GM23338 (cell line): ENCODE results near the gene SIGLEC12. TPM values are rescaled to one million over a fixed set of nuclear protein-coding genes. Genes with fewer than 3 reads are reported as not detected.

Source experiments
- ATAC-seq: fragments of 200-7000 bp; cut with Tn5 transposase; 3 replicates; pipeline ENCODE4 v1.9.1; 2020
- DNase-seq: peaks from one replicate; pipeline ENCODE4 v3.0.0-alpha.2; 2015; ENCODE audit warnings: low spot score
- H2AFZ ChIP-seq: fragments of 200-600 bp; sonication (generic); 2 replicates; pipeline ENCODE4 v1.8.0; 2016; ENCODE audit warnings: antibody characterized with exemption, mild to moderate bottlenecking, moderate library complexity
- H3F3A ChIP-seq: fragments of 200-600 bp; sonication (generic); replicated peaks from 2 replicates; pipeline ENCODE4 v1.8.0; 2017; ENCODE audit warnings: antibody characterized with exemption, mixed run types, low read depth
- H3K27ac ChIP-seq: fragments of 200-600 bp; sonication (generic); 2 replicates; pipeline ENCODE4 v1.6.1; 2016; ENCODE audit warnings: low read depth
- H3K27me3 ChIP-seq: fragments of 200-600 bp; sonication (generic); 2 replicates; pipeline ENCODE4 v1.8.0; 2016; ENCODE audit warnings: mild to moderate bottlenecking, mixed run types, moderate library complexity; ENCODE audit not compliant: insufficient read depth
- H3K36me3 ChIP-seq: fragments of 200-600 bp; sonication (generic); 2 replicates; pipeline ENCODE4 v1.8.0; 2016; ENCODE audit warnings: mild to moderate bottlenecking; ENCODE audit not compliant: insufficient read depth
- H3K4me1 ChIP-seq: fragments of 200-600 bp; sonication (generic); 2 replicates; pipeline ENCODE4 v1.8.0; 2016; ENCODE audit warnings: mild to moderate bottlenecking, moderate library complexity; ENCODE audit not compliant: insufficient read depth
- H3K4me2 ChIP-seq: fragments of 200-600 bp; sonication (generic); 2 replicates; pipeline ENCODE4 v1.7.1; 2017; ENCODE audit warnings: mixed run types
- H3K4me3 ChIP-seq: fragments of 200-600 bp; sonication (generic); 2 replicates; pipeline ENCODE4 v1.6.1; 2016; ENCODE audit warnings: mixed run types
- H3K79me2 ChIP-seq: fragments of 200-600 bp; sonication (generic); replicated peaks from 2 replicates; pipeline ENCODE4 v1.8.0; 2017; ENCODE audit warnings: mild to moderate bottlenecking; ENCODE audit not compliant: insufficient read depth
- H3K9me2 ChIP-seq: fragments of 200-600 bp; sonication (generic); 2 replicates; pipeline ENCODE4 v1.8.0; 2017; ENCODE audit not compliant: insufficient read depth
- H4K20me1 ChIP-seq: fragments of 200-600 bp; sonication (generic); replicated peaks from 2 replicates; pipeline ENCODE4 v1.8.0; 2017; ENCODE audit warnings: mild to moderate bottlenecking; ENCODE audit not compliant: insufficient read depth
- H3K27ac Mint-ChIP-seq: 2 replicates; pipeline ENCODE4 v1.8.0; 2020; ENCODE audit warnings: inconsistent platforms, mild to moderate bottlenecking, moderate library complexity, mixed read lengths
- H3K27me3 Mint-ChIP-seq: 3 replicates; pipeline ENCODE4 v1.8.0; 2022; ENCODE audit warnings: low read depth, mild to moderate bottlenecking, moderate library complexity, mixed read lengths, inconsistent platforms; ENCODE audit not compliant: insufficient read depth, poor library complexity
- H3K36me3 Mint-ChIP-seq: 3 replicates; pipeline ENCODE4 v1.8.0; 2021; ENCODE audit warnings: low read depth, mild to moderate bottlenecking, inconsistent platforms, moderate library complexity, mixed read lengths
- H3K4me1 Mint-ChIP-seq: 3 replicates; pipeline ENCODE4 v1.8.0; 2020; ENCODE audit warnings: mild to moderate bottlenecking, inconsistent platforms, mixed read lengths
- H3K4me3 Mint-ChIP-seq: 3 replicates; pipeline ENCODE4 v1.8.0; 2021; ENCODE audit warnings: moderate library complexity, mild to moderate bottlenecking, inconsistent platforms, mixed read lengths
- H3K9me3 Mint-ChIP-seq: 3 replicates; pipeline ENCODE4 v1.8.0; 2020; ENCODE audit warnings: moderate library complexity, mild to moderate bottlenecking, inconsistent platforms, mixed read lengths
- CREB1 ChIP-seq: fragments of 250-450 bp; sonication (Bioruptor Pico); IDR thresholded peaks from 2 replicates; pipeline ENCODE4 v1.5.0; 2020; ENCODE audit warnings: low read depth, mild to moderate bottlenecking, moderate library complexity
- ETS1 ChIP-seq: IDR thresholded peaks from 2 replicates; pipeline ENCODE4 v1.6.1; 2016; ENCODE audit warnings: antibody characterized with exemption
- EZH2 ChIP-seq: fragments of 200-600 bp; sonication (generic); IDR thresholded peaks from one replicate; pipeline ENCODE4 v1.8.0; 2017; ENCODE audit warnings: antibody characterized with exemption, mild to moderate bottlenecking, low read depth; ENCODE audit not compliant: unreplicated experiment
- EZH2phosphoT487 ChIP-seq: fragments of 200-600 bp; sonication (generic); IDR thresholded peaks from one replicate; pipeline ENCODE4 v1.8.1; 2018; ENCODE audit warnings: antibody characterized with exemption; ENCODE audit not compliant: unreplicated experiment
- JUNB ChIP-seq: IDR thresholded peaks from one replicate; pipeline ENCODE4 v1.6.1; 2016; ENCODE audit warnings: antibody characterized with exemption; ENCODE audit not compliant: unreplicated experiment
- NANOG ChIP-seq: IDR thresholded peaks from 2 replicates; pipeline ENCODE4 v1.6.1; 2016; ENCODE audit warnings: antibody characterized with exemption, borderline replicate concordance
- POLR2AphosphoS5 ChIP-seq: IDR thresholded peaks from 2 replicates; pipeline ENCODE4 v1.6.1; 2016; ENCODE audit warnings: antibody characterized with exemption, low read depth
- REST ChIP-seq: IDR thresholded peaks from one replicate; pipeline ENCODE4 v1.6.1; 2018; ENCODE audit warnings: antibody characterized with exemption; ENCODE audit not compliant: unreplicated experiment
- STAT1 ChIP-seq: IDR thresholded peaks from one replicate; pipeline ENCODE4 v1.6.1; 2016; ENCODE audit warnings: antibody characterized with exemption; ENCODE audit not compliant: unreplicated experiment
- ZNF114 ChIP-seq: fragments of 250-450 bp; sonication (Bioruptor Pico); IDR thresholded peaks from 2 replicates; pipeline ENCODE4 v1.5.0; 2020; ENCODE audit warnings: mild to moderate bottlenecking, moderate library complexity
- ZNF331 ChIP-seq: fragments of 250-450 bp; sonication (Bioruptor Pico); IDR thresholded peaks from 2 replicates; pipeline ENCODE4 v1.5.0; 2020; ENCODE audit warnings: low read depth, mild to moderate bottlenecking, moderate library complexity
- ZNF462 ChIP-seq: fragments of 250-450 bp; sonication (Bioruptor Pico); IDR thresholded peaks from 2 replicates; pipeline ENCODE4 v1.5.0; 2020; ENCODE audit warnings: mild to moderate bottlenecking, moderate library complexity
- polyA plus RNA-seq: library from polyadenylated mRNA; unstranded; fragments of >200 nt; fragmentation: Nextera tagmentation; extraction: Ambion mirVana; gene quantifications from 2 replicates; pipeline ENCODE4 v1.2.1, GENCODE V29; 2016
- total RNA-seq: library from RNA; depleted of rRNA; stranded (reverse); fragments of >200 nt; shearing (Covaris generic); gene quantifications from 2 replicates; pipeline ENCODE4 v1.2.3, GENCODE V29; 2014
- TF ChIP-seq, protein P1 (sequence below), 2 experiments: fragments of 200-600 bp in 1 of 2; sonication (generic) in 1 of 2; conservative IDR thresholded peaks; 2 replicates each; pipeline versions ENCODE4 v1.5.1 to v1.6.1; 2016 to 2017; ENCODE audit warnings: antibody characterized with exemption in 2 of 2, low read depth in 2 of 2, mild to moderate bottlenecking in 2 of 2, moderate library complexity in 1 of 2

The SIGLEC12 gene
- total and polyA plus RNA-seq, 2 experiments from 2014 or later = not detected

DNA sequence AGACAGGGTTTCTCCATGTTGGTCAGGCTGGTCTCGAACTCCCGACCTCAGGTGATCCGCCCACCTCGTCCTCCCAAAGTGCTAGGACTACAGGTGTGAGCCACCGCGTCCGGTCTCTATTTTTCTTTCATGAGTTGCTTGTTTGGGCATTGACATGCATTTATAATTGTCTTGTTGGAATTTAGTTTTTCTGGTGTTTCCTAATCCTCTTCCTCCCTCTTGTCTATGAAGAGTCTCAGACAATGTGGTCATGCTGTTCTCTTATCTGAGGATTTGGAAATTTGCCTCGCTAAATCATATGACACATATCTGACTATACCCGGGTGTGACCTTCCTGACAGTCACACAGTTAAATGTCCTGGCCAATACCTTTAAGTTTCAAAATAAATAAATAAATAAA lies 30.6 kb downstream of the SIGLEC12 start:
- Mint-ChIP-seq H3K9me3 (peaks cover 38% of the 10 kb centered on the region), H3K27me3 (peaks cover 11% of the 10 kb centered on the region)
- TF ChIP-seq CREB1 (CRISPR knock-in tag) = no peak
- no peak for TF ChIP-seq ZNF331
- no peak for TF ChIP-seq JUNB
- TF ChIP-seq EZH2 = no peak
- TF ChIP-seq ETS1 = no peak
- TF ChIP-seq, protein P1, sequence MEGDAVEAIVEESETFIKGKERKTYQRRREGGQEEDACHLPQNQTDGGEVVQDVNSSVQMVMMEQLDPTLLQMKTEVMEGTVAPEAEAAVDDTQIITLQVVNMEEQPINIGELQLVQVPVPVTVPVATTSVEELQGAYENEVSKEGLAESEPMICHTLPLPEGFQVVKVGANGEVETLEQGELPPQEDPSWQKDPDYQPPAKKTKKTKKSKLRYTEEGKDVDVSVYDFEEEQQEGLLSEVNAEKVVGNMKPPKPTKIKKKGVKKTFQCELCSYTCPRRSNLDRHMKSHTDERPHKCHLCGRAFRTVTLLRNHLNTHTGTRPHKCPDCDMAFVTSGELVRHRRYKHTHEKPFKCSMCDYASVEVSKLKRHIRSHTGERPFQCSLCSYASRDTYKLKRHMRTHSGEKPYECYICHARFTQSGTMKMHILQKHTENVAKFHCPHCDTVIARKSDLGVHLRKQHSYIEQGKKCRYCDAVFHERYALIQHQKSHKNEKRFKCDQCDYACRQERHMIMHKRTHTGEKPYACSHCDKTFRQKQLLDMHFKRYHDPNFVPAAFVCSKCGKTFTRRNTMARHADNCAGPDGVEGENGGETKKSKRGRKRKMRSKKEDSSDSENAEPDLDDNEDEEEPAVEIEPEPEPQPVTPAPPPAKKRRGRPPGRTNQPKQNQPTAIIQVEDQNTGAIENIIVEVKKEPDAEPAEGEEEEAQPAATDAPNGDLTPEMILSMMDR (conservative IDR thresholded peaks at IDR 0.05; ENCODE audit: low read depth in 2 of 2) = no peak
- no peak for TF ChIP-seq REST
- TF ChIP-seq EZH2phosphoT487 = no peak
- no peak for TF ChIP-seq NANOG
- no peak for TF ChIP-seq STAT1
- TF ChIP-seq ZNF114 (CRISPR knock-in tag) = no peak
- TF ChIP-seq POLR2AphosphoS5 = no peak
- TF ChIP-seq ZNF462 (CRISPR knock-in tag) = no peak

More for the DNA sequence above, 30.6 kb downstream of the SIGLEC12 start:
- Histone ChIP-seq H3K4me2 (no peak overlapping the region), H4K20me1 (no peaks in the 10 kb centered on the region), H3K4me1 (no peaks in the 10 kb centered on the region), H3K36me3 (no peaks in the 10 kb centered on the region), H3F3A (no peaks in the 10 kb centered on the region), H2AFZ (no peak overlapping the region), H3K79me2 (no peaks in the 10 kb centered on the region), H3K4me3 (no peak overlapping the region), H3K27ac (no peak overlapping the region), H3K9me2 (no peaks in the 10 kb centered on the region), H3K27me3 (peaks cover 9% of the 10 kb centered on the region; the same call in 1 of the 2 replicates)
- H3K27ac Mint-ChIP-seq = no peak overlapping the region
- no peaks in the 10 kb centered on the region for H3K36me3 Mint-ChIP-seq
- ATAC-seq (no peak), DNase-seq (no peak)
- H3K4me1 Mint-ChIP-seq = no peaks in the 10 kb centered on the region
- H3K4me3 Mint-ChIP-seq = no peak overlapping the region
